K562 treated with DMSO at 1 percent for 12 hours (cell line): ENCODE measurements around the gene CACNA2D4. TPM values are rescaled to one million over a fixed set of nuclear protein-coding genes. Genes with fewer than 3 reads are reported as not detected.

Experiments
- total RNA-seq: library from RNA; unstranded; fragments of 300-600 nt; gene quantifications from 2 replicates; pipeline ENCODE4 v1.2.3, GENCODE V29; 2022; ENCODE audit not compliant: insufficient read depth

CACNA2D4 gene
- 1.1 and 3.4 TPM in 2 replicates for total RNA-seq

GRCh38 chr12:1918081-1918883 is at the start of gene CACNA2D4:
TSS of gene CACNA2D4 (minus strand) at chr12:1918652. CDS start at chr12:1918473, 179 bp downstream.

GRCh38 chr12:1820191-1820895 is 98.1 kb downstream of the CACNA2D4 start, which contains the start of gene LRTM2:
TSS of gene LRTM2 (plus strand) at chr12:1820565. CDS start at chr12:1828149, 7,584 bp downstream.

Other genes with a start within 250 kb of the CACNA2D4 start
- 24.1 and 53.4 TPM in 2 replicates for gene ADIPOR2, start 227.6 kb downstream of the CACNA2D4 start, total RNA-seq
- not detected in 2 replicates for gene LRTM2, start 98.1 kb downstream of the CACNA2D4 start, total RNA-seq
- 3.2 and 4.5 TPM in 2 replicates for gene DCP1B, start 85.8 kb upstream of the CACNA2D4 start, total RNA-seq
- gene CACNA1C, start 134.3 kb upstream of the CACNA2D4 start, total RNA-seq, result 0.16 TPM in 1 of 2 replicates, not detected in the other